GM18861 (cell line): ENCODE data around the gene RHEB.

Experiments
- ATAC-seq: cut with Tn5 transposase; IDR thresholded peaks from one replicate; pipeline ENCODE4 v1.9.1; 2021; ENCODE audit not compliant: unreplicated experiment

The RHEB gene

DNA sequence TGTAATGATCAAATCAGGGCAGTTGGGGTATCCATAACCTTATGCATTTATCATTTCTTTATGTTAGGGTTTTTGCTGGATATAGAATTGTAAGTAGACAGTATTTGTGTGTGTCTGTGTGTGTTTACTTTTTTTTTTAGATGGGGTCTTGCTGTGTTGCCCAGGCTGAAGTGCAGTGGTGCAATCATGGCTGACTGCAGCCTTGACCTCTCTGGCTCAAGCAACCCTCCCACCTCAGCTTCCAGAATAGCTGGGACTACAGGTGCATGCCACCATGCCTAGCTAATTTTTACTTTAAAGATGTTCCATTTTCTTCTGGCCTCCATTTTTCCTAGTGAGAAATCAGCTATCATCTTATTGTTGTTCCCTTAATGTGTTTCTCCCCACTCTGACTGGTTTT, 10.1 kb upstream of the RHEB start:
- ATAC-seq, result no peak

DNA sequence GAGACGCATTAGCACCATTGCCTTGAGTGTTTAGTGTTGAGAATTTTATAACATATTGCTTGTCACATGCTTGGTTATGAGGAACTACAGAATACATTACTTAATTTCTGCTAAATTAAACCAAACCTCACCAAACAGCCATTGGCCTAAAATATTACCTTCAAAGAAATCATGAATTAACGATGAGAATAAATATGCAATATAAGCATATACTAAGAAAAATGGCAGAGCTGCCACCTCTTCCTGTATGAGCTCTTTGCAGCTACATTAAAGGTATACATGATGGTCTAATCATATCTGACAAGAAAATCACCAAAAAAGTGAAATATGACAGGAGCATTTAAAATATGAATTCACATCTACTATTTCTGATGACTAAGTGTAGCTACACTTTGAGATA, 5.2 kb upstream of the RHEB start:
- ATAC-seq, result no peak

DNA sequence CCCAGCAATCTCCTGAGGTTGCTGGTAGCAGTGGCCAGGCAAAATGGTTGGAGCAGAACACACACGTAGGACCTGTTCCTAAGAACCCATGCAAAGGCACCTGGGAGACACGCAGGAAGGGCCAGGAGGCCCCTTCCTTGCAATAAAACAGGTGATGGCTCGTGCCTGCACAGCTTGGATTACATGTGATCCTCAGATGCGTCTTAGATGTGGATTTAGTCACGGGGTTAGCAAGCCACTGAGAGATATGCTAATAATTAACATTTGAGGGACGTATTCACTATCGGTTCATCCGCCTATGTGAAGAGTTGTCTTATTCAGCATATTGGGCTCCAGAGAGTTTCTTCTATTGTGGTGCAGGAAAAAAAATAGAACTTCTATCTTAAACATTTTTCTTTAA, 4.6 kb upstream of the RHEB start:
- no peak for ATAC-seq

DNA sequence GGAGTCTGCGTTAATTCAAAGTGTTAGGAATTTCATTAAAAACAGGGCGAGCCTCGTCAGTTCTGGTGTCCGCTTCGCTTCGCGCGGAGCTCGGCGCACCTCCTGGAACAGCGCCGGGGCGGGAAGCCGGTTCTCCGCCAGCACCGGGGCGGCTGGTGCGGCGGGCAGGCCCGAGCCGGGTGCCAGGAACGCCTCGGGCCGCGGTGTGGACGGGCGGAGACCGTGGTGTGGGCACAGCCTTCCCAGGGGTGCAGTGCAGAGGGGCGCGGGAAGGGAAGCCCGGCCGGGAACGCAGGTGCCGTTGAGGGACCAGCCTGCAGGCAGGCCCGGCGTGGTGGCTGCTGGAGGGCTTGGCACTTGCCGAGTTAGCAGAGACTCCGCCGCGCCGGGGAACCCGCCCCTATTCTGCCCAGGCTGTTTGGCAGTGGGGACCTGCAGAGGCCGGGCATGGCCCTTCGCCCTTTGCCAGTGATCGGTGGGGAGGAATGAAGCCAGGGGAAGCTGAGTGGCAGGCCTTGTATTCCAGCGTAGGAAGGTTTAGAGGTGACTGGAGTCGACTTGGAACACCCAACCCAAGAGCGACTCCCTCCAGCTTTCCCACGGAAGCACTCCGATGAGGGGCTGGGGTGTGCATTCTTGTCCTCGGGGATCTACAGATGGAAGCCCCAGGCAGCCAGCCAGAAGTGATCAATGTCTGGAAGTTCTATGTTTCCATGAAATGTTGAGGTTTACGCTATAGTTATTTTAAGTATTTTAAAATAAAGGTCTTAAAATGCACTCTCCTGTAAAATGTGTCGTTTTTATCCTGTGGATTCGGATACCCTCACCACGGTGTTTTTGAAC, 945 bp upstream of the RHEB start:
- peak; percentile 1 for ATAC-seq

DNA sequence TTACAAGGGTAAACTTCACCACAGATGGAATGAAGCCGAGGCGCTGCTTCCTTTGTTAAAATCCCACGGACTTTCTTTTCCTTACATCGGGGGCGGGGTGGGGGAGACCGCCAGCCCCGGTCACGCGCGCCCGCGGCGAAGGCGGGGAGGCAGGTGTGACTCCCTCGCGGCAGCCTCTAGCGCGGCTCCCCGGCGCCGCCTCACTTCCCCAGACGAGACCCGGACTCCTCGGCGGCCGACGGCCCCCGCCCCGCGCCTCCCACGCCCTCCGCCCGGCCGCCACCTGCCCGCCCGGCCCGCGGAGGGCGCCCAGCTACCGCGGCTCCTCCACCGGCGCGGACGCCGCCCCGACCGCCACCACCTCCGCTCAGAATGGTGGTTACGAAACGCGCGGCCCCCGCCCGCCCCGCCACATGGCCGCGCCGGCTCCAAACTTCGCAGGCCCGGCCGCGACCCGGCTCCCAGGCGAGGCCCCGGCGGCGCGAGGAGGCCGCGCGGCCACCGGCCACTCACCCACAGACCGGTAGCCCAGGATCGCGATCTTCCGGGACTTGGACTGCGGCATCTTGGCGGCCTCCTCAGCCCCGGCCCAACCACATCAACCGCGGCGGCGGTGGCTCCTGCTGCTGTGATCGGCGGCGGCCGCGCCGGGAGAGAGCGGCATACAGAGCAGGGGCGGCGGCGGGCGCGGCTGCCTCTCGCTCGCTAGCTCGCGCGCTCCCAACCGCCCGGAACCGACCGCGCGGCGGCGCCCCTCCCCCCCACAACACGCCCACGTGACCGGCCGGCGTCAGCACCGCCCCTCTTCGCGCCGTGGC, 539 bp downstream of the RHEB start:
- ATAC-seq, result peak; percentile 19

DNA sequence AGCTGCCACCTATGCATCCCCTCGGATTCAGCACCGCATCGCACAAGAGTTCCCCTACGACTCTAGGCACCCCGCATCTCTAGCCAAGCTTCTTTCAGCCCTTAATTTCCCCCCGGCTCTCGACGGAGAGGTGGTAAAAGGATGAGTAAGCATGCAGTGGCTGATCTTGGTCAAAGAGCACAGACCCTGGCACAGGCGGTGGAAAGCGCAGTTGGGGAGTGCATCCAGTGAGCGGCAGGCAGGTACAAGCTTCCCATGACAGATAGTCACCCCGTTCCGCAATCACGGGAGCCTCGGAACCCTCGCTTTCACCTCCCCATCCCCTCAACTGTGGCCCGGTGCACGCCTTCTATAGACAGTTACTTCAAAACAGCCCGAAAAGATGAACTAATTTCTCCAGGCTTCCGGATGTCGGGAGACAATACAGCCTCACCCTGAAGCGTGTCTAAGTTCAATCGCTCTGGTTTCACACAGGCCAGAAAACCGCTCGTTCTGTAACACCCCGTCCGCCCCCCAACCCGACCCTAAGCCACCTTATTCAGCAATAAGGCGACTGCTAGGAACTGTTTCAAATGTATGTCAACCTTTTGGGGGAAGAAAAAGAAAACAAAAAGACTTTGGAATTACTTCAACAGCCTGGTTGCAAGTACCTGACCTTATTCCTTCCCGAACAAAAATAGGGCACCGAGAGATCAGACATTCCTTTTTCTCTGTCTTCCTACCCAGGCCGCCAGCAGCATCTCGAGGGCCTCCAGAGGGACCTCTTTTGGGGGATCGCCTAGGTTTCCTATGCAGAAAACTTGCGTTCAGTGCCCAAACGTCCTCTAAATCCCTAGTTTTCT, 1.4 kb downstream of the RHEB start:
- no peak for ATAC-seq

DNA sequence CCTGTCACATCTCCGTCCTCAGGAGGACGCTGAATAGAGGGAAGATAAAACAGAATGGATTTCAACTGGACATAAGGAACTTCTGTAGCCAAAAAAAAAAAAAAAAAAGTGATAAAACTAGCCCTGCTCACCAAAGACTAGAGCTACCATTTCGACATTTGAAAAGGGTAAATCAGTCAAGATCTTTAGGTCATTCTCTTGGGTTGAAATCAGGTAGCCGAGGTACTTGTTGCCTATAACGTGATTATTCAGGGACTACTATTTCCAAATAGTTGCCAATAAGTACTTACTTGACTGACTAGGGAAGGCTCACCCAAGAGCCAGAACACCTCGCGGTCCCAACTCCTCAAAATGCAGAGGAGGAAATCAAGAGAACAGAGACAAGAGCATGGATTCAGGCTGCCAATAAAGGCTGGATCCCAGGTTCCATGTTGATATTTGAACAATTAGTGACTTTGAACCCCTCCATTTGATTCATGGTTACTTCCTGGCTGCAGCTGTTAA, 2.0 kb downstream of the RHEB start:
- ATAC-seq, result no peak

DNA sequence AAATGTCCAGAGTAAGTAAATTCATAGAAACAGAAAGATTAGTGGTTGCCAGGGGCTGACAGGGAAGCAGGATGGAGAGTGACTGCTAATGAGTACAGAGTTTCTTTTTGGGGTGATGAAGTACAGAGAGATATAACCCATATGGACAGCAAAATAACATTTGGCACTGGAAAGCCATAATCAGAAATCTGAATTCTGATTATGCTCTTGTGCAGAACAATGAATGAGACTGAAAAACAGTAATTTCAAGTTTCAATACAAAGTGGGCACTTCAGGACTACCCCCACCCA, 4.5 kb downstream of the RHEB start:
- no peak for ATAC-seq

DNA sequence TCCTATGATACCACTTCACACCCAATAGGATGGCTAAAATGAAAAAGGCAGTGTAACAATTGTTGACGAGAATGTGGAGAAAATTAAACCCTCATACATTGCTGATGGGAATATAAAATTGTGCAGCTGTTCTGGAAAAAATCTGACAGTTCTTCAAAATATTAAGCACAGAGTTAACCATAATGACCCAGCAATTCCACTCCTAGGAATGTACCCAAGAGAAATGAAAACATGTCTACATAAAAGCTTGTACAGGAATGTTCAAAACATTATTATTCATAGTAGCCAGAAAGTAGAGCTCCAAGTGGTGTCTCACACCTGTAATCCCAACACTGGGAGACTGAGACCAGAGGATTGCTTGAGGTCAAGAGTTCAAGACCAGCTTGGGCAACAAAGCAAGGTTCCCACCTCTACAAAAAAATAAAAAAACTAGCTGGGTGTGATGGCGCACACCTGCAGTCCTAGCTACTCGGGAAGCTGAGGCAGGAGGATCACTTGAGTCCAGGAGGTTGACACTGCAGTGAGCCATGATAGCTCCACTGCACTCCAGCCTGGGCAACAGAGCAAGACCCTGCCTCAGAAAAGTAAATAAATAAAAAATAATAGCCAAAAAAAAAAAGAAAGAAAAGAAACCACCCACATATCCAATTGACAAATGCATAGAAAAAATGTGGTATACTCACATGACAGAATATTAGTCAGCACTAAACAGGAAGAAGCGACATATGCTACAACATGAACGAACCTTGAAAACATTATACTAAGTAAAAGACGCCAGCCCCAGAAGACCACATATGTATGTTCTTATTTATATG, 5.0 kb downstream of the RHEB start:
- ATAC-seq, result no peak

DNA sequence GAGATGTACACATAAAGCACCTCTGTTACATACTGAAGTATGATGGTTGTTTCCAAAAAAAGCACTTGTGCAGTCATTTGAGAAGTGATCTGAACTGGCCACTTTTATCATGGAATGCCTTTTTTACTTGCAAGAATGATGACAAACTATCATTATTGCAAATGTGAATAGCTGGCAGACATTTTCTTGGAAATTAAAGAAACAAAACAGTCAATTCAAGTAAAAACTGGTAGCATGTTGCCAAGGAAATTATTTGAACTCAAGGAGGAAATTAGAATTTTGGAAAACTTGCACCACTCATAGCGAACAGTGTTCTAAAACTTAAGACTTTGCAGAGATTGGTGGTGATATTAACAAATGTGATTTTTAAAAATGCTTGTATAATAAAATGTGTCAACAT, 6.6 kb downstream of the RHEB start:
- ATAC-seq, result no peak

DNA sequence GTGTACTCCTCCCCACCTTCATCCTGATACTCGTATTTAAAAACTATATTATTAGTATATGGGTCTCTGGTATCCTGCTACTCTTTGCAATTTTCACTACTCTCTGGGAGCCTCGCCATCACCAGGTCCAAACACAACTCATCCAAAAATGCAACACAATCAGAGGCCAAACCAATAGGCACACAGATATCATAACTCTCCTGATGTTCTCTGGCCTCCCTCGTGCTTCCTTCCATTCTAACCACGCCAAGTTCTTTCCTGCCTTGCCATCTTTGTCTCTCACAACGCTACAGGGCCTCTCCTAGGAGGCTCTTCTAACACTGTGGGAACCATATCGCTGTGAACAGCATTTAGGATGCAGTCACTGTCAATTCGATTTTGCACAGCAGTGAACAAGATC, 7.3 kb downstream of the RHEB start:
- ATAC-seq, result no peak

DNA sequence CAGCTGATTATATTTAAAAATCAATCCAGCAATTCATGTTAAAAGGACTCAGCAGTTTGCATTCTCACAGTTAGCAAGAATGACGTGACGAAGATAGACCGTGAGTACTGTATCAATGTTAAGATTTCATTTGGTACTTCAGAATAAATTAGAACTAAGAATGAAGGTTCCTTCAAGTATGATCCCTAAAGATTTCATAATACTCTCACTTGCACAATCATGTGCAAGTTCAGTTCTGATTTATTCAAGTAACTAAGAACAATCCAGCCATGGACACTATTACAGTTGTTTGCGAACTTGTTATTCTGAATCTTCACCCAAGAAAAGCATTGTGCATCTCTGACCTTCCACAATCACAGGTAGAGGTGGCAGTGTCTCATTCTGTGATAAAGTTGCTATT, 7.7 kb downstream of the RHEB start:
- no peak for ATAC-seq

DNA sequence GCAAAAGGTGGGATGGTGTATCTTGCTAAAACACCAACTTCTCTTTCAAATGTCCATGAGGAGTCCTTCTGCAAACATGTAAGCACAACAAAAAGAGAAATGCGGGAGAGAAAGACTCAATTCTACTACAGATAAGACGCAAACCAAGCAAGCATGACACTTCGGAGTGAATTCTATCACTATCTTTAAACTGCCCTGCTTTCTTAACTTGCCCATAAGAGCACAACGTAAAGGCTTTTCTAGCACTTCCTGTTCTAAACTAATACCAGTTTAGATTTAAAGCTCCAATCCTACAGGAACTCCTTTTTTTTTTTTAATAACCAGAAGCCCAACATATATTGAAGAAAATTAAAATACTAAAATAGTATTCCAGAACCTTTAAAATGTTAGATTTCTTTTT, 8.4 kb downstream of the RHEB start:
- ATAC-seq, result no peak

DNA sequence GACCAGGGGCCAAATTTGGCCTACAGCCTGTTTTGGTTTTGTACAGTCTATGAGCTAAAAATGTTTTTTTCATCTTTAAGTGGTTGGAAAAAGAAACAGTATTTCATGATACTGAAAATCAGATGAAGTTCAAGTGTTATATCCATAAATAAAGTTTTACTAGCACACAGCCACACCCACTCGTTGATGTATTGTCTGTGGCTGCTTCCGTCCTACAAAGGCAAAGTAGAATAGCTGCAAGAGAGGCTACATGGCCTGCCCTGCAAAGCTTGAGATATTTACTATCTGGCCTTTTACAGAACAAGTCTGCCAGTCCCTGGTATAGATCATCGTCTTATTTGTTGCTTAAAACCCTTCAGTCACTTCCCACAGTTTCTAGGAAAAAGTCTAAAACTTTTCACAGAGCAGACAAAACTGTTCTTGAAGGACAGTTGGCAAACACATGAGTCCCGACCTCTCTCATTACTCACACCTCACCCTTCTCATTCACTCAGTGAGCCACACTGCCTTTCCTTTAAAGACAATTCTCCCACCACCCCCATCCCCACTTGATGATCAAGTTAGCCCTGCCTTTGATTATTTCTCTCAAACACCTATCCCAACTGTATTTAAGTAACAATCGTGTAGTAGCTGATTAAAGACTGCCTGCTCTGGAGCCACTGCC, 9.9 kb downstream of the RHEB start:
- ATAC-seq, result no peak

DNA sequence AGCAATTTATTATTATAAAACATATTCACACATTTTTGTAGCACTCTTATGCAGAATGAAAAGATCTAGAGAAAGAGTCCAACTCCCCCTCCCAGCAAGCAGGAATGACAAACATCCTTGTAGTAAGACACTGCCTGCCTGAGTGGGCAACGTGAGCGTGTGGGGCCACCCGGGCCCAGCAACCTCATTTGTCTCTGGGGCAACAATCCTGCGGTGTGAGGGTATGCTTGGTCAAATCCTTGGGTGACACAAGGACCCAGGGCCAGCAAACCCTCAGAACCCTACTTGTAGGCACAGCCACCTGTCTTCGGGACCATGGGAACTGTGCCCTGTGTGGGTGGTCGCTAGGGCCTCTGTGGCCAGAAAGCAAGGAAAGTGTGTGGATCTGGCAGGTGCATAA, 10.7 kb downstream of the RHEB start:
- ATAC-seq, result no peak

DNA sequence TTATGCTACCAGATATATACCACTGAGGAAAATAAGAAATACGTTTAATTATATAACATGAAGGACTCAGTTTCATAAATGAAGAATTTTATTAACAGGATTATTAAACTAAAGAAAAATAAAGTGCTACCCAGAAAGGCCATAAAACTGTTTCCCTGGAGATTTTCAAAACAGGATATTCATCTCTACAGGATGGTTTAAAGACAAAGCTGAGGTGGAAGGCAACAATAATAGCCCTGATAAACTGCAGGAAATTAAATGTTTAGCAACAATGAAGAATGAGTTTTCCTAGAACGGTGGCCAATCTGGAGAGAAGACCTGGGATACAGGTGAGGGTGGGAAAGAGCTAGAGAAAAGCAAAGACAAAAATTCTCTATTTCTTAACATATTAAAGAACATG, 11.9 kb downstream of the RHEB start:
- ATAC-seq, result no peak

DNA sequence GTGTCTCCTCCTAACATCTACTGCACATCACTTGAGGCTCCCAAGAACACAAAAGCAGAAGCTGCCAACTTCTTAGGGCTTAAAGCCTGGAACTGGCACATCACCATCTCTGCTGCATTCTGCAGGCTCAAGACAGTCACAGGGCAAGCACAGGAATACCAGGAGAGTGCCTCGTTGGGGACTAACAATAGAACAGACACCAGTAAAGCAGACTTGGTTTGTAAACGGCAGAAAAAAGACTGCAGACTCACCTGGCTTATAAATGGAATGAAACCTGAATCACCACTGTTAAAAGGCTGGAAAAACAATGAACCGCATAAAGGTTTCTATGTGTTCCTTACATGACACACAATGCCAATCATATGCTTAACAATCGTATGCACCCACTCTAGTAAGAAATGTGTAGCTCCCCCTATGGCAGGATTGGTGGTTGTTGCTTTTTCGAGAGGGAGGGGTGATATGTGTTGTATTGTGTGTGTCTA, 12.8 kb downstream of the RHEB start:
- no peak for ATAC-seq

DNA sequence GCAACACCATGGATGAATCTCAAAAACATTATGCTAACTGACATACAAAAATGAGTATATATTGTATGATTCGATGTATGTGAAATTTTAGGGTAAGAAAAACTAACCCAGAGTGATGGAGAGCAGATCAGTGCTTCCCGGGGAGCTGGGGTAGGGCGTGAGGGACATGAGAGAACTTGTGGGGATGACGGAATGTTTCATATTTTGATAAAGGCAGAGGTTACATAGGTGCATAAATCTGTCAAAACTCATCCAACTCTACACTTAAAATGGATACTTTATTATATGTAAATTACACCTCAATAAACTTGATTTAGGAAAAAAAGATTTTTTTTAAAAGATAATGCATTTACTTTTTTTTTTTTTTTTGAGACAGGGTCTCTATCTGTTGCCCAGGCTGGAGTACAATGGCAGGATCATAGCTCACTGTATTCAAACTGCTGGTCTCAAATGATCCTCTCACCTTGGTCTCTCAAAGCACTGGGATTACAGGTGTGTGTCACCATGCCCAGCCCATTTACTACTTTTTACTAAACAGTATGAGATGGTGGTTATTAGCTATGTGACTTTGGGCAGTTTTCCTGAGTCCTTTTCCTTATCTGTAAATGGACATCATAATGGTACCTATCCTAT, 13.7 kb downstream of the RHEB start:
- no peak for ATAC-seq

DNA sequence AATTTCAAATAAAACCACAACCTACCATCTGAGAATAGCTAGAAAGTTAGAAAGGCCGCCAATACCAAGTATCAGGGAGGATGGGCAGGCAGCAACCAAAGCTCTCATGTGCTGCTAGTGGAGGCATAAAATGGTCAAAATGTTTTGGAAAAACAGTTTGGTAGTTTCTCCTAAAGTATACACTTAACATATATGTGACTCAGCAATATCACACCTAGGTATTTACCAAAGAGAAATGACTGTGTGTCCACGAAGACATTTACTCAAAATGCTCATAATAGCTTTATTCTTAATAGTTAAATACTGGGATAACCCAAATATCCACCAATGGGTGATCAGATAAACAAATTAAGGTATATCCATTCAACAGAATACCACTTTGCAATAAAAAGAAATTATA, 14.3 kb downstream of the RHEB start:
- no peak for ATAC-seq
